CD4-positive, alpha-beta T cell treated with Interleukin-4 for 4 hours (primary cell): ENCODE data around the gene CCR3.
"Not testable (repeated sequence)": the region's sequence is repeated elsewhere in the genome, so short reads cannot be mapped to it uniquely, and the experiment has no call there.

Experiments used
- DNase-seq: peaks from one replicate; pipeline ENCODE4 v3.0.0-alpha.2; 2020

CCR3 gene

GRCh38 chr3:46242120-46242519 lies at the start of gene CCR3:
Gene CCR3, plus strand, starts transcription at chr3:46242460. Its CDS starts 22,699 bp downstream, at chr3:46265159.
- DNase-seq: peak; percentile 14

DNA sequence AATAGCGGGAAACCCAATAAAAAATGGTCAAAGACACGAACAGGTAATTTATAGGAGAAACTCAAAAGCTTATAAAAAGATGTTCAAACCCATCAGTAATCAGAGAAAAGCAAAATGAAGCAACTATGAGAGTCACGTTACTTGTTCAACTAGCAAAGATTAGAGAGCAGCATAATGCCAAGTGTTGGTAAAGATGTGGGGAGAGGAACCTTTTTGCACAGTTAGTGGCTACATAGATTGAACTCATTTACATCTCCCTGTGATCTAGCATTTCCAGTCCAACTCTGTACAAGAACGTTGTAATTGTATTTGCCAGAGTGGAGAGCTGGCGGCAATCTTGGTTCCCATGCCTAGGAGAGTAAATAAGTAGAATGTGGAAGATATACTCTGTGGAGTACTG lies 49.3 kb upstream of the CCR3 start:
- DNase-seq: no peak

DNA sequence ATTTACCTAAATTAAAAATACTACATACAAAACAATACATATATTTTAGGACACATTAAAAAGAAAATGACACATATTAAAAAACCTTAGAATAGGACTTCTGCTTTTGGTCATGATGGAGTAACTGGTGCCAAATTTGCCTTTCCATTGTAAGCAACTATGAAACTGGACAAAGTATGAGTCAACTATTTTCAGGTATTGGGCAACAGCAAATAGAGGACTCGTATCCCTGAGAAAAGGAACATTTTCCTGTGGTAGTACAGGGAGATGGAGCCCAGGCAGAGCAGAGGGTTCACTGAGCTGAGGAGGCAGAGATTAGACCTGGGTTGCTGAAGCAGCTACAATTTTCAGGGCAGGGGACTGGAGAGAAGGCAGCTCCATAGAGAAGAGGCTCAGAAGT lies 48.8 kb upstream of the CCR3 start:
- no peak for DNase-seq

- DNase-seq: no peak
Measured at GRCh38 chr3:46194868-46195553, 47.2 kb upstream of the CCR3 start.

DNA sequence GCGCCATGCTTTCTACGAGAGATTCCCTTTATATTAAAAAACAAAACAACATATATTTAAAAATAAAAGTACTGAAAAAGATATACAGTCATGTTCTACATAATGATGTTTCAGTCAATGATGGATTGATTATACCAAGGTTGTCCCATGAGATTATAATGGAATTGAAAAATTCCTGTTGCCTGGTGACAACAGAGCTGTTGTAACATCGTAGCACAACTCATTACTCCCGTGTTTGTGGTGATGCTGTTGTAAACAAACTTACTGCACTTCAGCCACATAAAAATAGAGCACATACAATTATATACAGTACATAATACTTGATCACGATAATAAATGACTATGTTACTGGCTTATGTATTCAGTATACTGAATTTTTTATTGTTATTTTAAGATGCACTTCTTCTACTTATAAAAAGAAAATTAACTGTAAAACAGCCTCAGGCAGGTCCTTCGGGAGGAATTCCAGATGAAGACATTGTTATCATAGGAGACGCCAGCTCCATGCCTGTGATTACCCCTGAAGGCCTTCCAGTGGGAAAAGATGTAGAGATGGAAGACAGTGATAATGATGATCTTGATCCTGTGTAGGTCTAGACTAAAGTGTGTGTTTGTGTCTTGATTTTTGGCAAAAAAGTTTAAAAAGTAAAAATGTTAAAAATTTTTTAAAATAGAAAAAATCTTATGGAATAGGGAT lies 45.9 kb upstream of the CCR3 start:
- DNase-seq: no peak

GRCh38 chr3:46200211-46200610 lies 42.0 kb upstream of the CCR3 start:
- no peak for DNase-seq

DNA sequence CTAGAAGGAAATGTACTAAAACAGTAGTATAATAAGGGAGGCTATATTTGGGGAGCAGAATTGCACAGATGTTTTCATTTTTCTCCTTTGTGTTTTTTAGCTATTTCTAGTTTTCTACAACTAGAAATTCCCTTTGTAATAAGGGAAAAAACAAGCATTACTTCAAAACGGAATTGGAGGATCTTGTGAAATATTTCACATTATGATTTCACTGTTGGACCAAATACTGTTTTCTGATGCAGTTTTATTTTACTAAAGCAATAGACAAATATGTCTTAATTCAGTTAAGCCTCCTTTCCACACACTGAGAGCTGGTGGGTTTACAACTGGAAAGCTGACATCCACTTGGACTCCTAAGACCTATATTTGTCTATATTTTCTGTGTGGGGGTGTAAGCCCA lies 41.5 kb upstream of the CCR3 start:
- no peak for DNase-seq

GRCh38 chr3:46202535-46202934 lies 39.7 kb upstream of the CCR3 start:
- no peak for DNase-seq

DNA sequence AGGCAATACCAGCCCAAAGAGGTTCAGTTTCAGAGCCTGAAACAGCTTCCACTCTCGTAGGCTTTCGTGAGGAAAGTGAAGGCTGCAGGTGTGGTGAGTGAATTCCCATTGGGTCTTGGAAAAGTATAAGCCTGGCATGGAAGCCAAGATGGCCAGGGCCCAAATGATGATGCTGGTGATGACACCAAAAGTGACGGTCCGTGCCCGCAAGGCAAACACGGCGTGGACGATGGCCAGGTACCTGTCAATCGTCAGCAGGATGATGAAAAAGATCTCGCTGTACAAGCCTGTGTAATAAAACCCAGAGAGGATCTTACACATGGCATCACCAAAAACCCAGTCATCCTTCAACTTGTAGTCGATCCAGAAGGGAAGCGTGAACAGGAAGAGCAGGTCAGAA lies 38.6 kb upstream of the CCR3 start:
- no peak for DNase-seq

DNA sequence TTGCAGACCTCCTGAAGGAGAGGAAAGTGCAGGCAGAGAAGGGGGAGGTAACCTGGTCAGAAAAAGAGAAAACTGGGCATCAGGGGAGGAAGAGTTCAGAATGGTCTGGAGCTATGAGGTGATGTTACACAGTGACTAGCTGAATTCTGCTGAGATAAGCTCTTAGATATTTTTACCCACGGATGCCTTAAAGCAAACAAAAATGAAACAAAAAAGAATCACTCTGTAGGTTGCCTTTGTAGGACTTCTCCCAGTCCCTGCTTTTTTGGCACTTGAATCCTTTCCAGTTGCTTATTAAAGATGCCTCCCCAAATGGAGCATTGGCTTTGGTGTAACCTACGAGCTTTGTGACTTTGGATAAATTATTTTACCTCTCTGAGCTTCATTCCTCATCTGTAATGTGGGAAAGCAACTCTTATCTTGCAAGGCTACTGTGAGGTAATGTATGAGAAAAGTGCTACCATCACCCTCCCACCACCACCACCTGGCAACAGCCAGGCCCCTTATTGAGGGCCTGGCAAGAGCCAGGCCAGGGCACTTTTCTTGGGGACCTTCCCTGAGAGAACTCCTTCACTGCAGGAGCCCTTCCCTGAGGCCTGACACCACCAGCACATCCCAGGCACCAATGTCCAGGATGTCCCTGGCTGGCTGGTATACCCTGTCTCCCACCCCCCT lies 36.8 kb upstream of the CCR3 start:
- DNase-seq: no peak

DNA sequence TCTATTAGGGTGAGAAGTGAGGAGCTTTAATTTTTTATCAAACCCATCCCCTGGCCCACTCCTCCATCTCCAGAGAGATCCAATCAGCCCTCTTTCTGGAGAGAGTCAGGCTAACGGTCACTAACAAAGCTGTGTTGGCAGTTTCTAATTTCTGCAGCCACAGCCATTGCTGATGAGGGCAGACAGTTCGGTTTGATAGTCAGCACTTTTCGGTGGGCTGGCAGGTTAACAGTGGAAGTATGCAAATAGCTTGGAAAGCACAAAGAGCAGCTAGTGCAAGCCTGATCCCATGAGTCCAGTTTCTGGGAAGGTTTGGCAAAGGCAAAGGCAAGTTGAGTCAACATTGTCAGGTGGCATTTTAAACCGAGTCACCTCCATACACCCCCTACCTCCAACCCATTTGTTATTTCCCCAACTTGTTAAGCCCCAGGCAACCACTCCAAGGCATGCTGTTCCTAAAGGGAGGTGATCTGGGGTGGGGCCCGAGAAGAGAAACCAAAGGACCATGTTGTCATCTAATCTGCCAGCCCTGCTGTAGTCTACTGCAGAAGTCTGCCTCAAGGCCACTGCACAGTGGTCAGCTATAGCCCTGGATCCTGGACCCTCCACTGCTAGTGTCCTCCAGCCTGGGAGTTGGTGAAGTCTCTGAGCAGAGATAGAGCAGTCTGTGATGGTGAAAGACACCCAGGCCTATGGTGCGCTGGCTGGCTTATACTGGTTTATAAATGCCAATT lies 35.8 kb upstream of the CCR3 start:
- DNase-seq: no peak

DNA sequence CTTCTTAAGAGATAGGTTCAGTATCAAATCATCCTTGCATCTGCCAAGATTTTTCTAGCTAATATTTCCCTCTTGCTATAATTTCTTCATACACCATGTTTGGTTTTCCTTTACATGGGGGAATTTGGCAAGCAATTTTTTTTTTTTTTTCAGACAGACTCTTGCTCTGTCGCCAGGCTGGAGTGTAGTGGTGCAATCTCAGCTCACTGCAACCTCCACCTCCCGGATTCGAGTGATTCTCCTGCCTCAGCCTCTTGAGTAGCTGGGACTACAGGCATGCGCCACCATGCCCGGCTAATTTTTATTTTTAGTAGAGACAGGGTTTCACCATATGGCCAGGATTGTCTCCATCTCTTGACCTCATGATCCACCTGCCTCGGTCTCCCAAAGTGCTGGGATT lies 34.7 kb upstream of the CCR3 start:
- DNase-seq: not testable (repeated sequence)

- peak; percentile 43 for DNase-seq
Measured at GRCh38 chr3:46208167-46208704, 34.0 kb upstream of the CCR3 start, which contains the start of gene CCR1. Gene CCR1, minus strand, starts transcription at chr3:46208313. Its CDS starts 4,000 bp downstream, at chr3:46204313.

DNA sequence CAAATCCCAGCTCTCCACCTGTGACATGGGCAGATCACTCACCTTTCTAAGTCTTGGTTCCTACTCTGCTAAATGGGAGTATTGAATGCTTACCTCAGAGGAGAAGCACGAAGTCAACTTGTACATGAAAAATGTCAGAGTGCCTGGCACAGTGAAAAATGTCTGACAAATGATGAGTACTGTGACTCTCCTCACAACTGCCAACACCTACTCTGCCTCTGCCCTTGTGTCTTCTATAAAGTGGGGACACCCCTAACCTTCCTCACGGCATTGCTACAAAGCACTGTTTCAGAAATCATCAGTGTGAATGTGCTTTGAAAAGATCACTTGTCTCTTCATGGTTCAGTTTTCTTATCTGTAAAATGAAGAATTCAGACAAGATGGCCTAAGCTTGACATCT lies 33.2 kb upstream of the CCR3 start:
- DNase-seq: no peak

DNA sequence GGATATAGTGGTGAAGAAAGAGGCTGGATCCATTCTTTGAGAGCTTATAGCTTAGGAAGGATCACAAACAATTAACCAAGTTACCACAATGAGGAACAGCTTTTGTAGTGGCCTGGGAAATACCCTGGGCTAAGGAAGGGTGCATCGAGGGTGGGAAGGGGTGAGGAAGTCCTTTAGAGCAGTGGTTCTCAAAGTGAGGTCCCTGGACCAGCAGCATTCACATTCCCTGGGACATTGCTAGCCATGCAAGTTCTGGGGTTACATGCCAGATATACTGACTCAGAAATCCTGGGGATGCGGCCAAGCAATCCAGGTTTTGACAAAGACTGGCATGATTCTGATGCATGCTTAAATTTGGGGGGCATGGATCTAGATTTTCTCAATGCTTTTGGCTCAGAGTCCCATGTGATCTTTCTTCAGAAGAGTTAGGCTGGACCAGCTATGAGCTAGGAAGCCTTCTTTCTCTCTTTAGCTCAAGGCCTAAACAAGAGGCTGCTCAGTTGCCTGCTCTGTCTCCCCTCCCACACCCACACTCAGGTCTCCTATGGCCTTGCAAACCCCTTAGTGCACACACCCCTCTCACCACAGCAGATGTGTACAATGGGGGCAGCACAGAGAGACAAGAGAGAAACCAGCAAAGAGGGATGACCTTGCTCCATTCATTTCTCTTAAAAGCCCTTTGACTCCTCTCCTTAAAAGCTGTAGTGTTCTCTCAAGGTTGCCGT lies 32.4 kb upstream of the CCR3 start:
- DNase-seq: no peak

GRCh38 chr3:46212101-46212500 lies 30.2 kb upstream of the CCR3 start:
- no peak for DNase-seq

- peak; percentile 51 for DNase-seq
Measured at GRCh38 chr3:46213201-46213600, 29.1 kb upstream of the CCR3 start.

GRCh38 chr3:46214751-46215352 lies 27.4 kb upstream of the CCR3 start:
- DNase-seq: no peak

DNA sequence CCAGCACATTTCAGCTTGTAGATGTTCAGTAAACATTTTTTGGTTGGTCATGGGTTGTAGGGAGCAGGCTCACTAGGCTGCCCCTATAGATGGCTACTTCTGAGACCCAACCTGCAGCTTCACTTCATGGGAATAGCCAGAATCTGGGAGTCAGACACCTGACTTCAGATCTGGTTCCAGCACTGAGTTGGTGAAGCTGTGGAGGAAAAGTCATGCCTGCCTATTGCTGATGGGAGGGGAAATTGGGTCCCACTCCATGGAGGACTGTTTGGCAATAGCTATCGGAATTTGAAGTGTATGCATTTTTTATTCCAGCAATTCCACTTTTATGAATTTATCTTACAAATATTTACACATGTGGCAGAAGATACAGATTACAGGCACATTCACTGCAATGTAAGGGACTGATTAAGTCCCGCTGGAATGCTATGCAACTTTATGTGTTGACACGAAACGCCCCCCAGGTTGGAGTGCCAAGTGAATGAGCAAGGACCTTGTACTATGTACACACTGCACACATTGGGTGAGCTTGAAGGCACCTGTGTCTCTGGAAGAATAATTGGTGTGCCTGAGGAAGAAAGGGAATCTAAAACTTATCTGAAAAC lies 26.3 kb upstream of the CCR3 start:
- DNase-seq: no peak

DNA sequence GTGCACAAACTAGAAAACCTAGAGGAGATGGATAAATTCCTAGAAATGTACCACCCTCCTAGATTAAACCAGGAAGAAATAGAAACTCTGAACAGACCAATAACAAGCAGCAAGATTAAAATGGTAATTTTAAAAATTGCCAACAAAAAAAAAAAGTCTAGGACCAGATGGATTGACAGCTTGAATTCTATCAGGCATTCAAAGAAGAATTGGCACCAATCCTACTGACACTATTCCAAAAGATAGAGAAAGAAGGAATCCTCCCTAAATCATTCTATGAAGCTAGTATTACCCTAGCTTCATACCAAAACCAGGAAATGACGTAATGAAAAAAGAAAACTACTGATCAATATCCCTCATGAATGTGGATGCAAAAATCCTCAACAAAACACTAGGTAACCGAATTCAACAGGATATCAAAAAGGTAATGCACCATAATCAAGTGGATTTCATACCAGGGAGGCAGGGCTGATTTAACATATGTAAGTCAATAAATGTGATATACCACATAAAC lies 24.0 kb upstream of the CCR3 start:
- no peak for DNase-seq

DNA sequence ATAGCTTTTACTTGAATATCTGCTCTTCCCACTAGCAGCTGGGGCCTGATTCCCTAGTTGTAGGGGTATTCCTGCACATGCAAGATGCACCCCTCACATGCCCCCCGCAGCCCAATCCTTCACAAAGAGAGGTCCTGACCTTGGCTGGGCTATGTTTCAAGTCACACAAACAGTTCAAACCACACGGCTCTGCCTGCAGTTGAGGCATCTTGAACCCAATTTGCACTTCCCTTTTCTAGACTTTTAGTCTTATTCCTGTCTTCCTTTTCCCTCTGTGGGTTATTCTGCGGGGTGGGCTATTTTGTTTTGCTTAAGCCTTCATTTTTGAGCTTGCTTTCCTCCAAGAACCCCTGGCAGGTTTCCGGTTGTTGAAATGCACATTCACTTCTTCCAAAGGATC lies 20.9 kb upstream of the CCR3 start:
- DNase-seq: no peak
